K562 (cell line): ENCODE data around the gene MEGF11. TPM values are rescaled to one million over a fixed set of nuclear protein-coding genes. Genes with fewer than 3 reads are reported as not detected.

Source experiments
- CREM ChIP-seq: IDR thresholded peaks from 2 replicates; pipeline ENCODE4 v1.6.1; 2014; ENCODE audit warnings: antibody characterized with exemption, low read depth
- FOXK1 ChIP-seq: sonication (generic); formaldehyde crosslinking; IDR thresholded peaks from 2 replicates; pipeline ENCODE4 v1.8.0; 2022; ENCODE audit warnings: missing genetic modification reagents, mild to moderate bottlenecking, borderline replicate concordance
- HNRNPL ChIP-seq: fragments of 200-400 bp; formaldehyde crosslinking; IDR thresholded peaks from 2 replicates; pipeline ENCODE4 v1.6.1; 2017; ENCODE audit warnings: low read depth, mild to moderate bottlenecking, low read length
- KDM2B ChIP-seq: fragments of 250-450 bp; sonication (Bioruptor Pico); IDR thresholded peaks from 2 replicates; pipeline ENCODE4 v1.8.0; 2021; ENCODE audit warnings: mild to moderate bottlenecking, moderate library complexity
- KHSRP ChIP-seq: fragments of 450-650 bp; IDR thresholded peaks from 2 replicates; pipeline ENCODE4 v1.6.1; 2017
- MYBL2 ChIP-seq, 2 experiments: fragments of 450-650 bp in 1 of 2; sonication (generic) in 1 of 2; formaldehyde crosslinking in 1 of 2; IDR thresholded peaks; 2 replicates each; pipeline versions ENCODE4 v1.6.1 to v1.8.1; 2017 to 2022; ENCODE audit warnings: borderline replicate concordance in 1 of 2, inconsistent platforms in 1 of 2, low read depth in 1 of 2, mild to moderate bottlenecking in 1 of 2, missing genetic modification reagents in 1 of 2, moderate library complexity in 1 of 2
- NBN ChIP-seq: fragments of 450-650 bp; IDR thresholded peaks from 2 replicates; pipeline ENCODE4 v1.6.1; 2016; ENCODE audit warnings: low read depth, mild to moderate bottlenecking
- NFIC ChIP-seq: fragments of 450-650 bp; IDR thresholded peaks from 2 replicates; pipeline ENCODE4 v1.6.1; 2017; ENCODE audit warnings: mild to moderate bottlenecking, inconsistent platforms
- NFRKB ChIP-seq: fragments of 450-650 bp; IDR thresholded peaks from 2 replicates; pipeline ENCODE4 v1.6.1; 2016; ENCODE audit warnings: low read depth
- PATZ1 ChIP-seq: fragments of 250-450 bp; sonication (Bioruptor Pico); IDR thresholded peaks from 2 replicates; pipeline ENCODE4 v1.5.0; 2020; ENCODE audit warnings: mild to moderate bottlenecking, borderline replicate concordance
- POLR3G ChIP-seq: IDR thresholded peaks from 2 replicates; pipeline ENCODE4 v1.6.1; 2011; ENCODE audit not compliant: insufficient read length, insufficient replicate concordance; ENCODE audit errors: extremely low read depth
- RB1 ChIP-seq: fragments of 450-650 bp; IDR thresholded peaks from 2 replicates; pipeline ENCODE4 v1.6.1; 2017; ENCODE audit warnings: low read depth, mild to moderate bottlenecking
- SMAD4 ChIP-seq: fragments of 250-450 bp; sonication (Bioruptor Pico); conservative IDR thresholded peaks from 2 replicates; pipeline ENCODE4 v1.8.0; 2021; ENCODE audit warnings: inconsistent platforms, mild to moderate bottlenecking, moderate library complexity
- SPI1 ChIP-seq: IDR thresholded peaks from 2 replicates; pipeline ENCODE4 v1.6.1; 2011; ENCODE audit warnings: low read depth, low read length, control low read depth, borderline replicate concordance
- TAF15 ChIP-seq: fragments of 200-400 bp; formaldehyde crosslinking; IDR thresholded peaks from 2 replicates; pipeline ENCODE4 v1.6.1; 2017; ENCODE audit warnings: mild to moderate bottlenecking, low read depth, low read length, moderate library complexity
- TAF9B ChIP-seq: fragments of 450-650 bp; IDR thresholded peaks from 2 replicates; pipeline ENCODE4 v1.6.1; 2018; ENCODE audit warnings: mild to moderate bottlenecking; ENCODE audit not compliant: partially characterized antibody
- TRIM24 ChIP-seq, 2 experiments: fragments of 450-650 bp; IDR thresholded peaks; 2 replicates each; pipeline ENCODE4 v1.6.1; 2016
- ZNF561 ChIP-seq: fragments of 450-650 bp; formaldehyde crosslinking; conservative IDR thresholded peaks from 2 replicates; pipeline ENCODE4 v1.4.0; 2020; ENCODE audit warnings: mild to moderate bottlenecking, moderate library complexity
- ZNF79 ChIP-seq: fragments of 250-450 bp; sonication (Bioruptor Pico); IDR thresholded peaks from 2 replicates; pipeline ENCODE4 v1.4.0; 2020; ENCODE audit warnings: low read depth, mild to moderate bottlenecking, moderate library complexity
- polyA plus RNA-seq, 8 experiments: library from polyadenylated mRNA; depleted of rRNA in 4 of 8; stranded (reverse) in 5 of 8; unstranded in 3 of 8; fragments of >200 nt; fragmentation: Nextera tagmentation in 2 of 8; fragmentation: Illumina TruSeq in 1 of 8; extraction: Ambion mirVana in 2 of 8; extraction: Trizol in 1 of 8; gene quantifications; 2 replicates each; pipeline versions ENCODE4 v1.2.1 to v1.2.3, GENCODE V29; 2011 to 2014; ENCODE audit warnings: inconsistent platforms in 1 of 8, missing spikeins in 1 of 8
- total RNA-seq, 7 experiments: library from RNA; depleted of rRNA in 6 of 7; stranded (reverse); fragments of >200 nt in 6 of 7; fragmentation: Illumina TruSeq in 2 of 7; extraction: Trizol in 2 of 7; gene quantifications; 2 replicates each; pipeline versions ENCODE4 v1.2.1 to v1.2.3, GENCODE V29; 2011 to 2021; ENCODE audit warnings: low replicate concordance in 1 of 7
- TF ChIP-seq, protein P1 (sequence below): fragments of 450-650 bp; formaldehyde crosslinking; IDR thresholded peaks from 2 replicates; pipeline ENCODE4 v1.4.0; 2020; ENCODE audit warnings: mild to moderate bottlenecking, moderate library complexity
- TF ChIP-seq, protein P2 (sequence below), 3 experiments: IDR thresholded peaks in 2 of 3; conservative IDR thresholded peaks in 1 of 3; 2 replicates each; pipeline ENCODE4 v1.5.1; 2011 to 2012; ENCODE audit warnings: low read length in 3 of 3, mild to moderate bottlenecking in 3 of 3, control low read depth in 2 of 3, improper control_type of control experiment in 1 of 3, inconsistent platforms in 1 of 3, low read depth in 1 of 3, mixed read lengths in 1 of 3, moderate library complexity in 1 of 3; ENCODE audit not compliant: insufficient read depth in 2 of 3
- TF ChIP-seq, protein P3 (sequence below): sonication (generic); formaldehyde crosslinking; IDR thresholded peaks from 2 replicates; pipeline ENCODE4 v1.9.0; 2022; ENCODE audit warnings: mild to moderate bottlenecking, missing genetic modification reagents

MEGF11 gene
- total and polyA plus RNA-seq, 9 of the 15 experiments (the other 6 are each of a cell fraction or from before 2014, with no cell fraction given): 0.06 to 0.23 (median 0.20) TPM; not detected in 6

DNA sequence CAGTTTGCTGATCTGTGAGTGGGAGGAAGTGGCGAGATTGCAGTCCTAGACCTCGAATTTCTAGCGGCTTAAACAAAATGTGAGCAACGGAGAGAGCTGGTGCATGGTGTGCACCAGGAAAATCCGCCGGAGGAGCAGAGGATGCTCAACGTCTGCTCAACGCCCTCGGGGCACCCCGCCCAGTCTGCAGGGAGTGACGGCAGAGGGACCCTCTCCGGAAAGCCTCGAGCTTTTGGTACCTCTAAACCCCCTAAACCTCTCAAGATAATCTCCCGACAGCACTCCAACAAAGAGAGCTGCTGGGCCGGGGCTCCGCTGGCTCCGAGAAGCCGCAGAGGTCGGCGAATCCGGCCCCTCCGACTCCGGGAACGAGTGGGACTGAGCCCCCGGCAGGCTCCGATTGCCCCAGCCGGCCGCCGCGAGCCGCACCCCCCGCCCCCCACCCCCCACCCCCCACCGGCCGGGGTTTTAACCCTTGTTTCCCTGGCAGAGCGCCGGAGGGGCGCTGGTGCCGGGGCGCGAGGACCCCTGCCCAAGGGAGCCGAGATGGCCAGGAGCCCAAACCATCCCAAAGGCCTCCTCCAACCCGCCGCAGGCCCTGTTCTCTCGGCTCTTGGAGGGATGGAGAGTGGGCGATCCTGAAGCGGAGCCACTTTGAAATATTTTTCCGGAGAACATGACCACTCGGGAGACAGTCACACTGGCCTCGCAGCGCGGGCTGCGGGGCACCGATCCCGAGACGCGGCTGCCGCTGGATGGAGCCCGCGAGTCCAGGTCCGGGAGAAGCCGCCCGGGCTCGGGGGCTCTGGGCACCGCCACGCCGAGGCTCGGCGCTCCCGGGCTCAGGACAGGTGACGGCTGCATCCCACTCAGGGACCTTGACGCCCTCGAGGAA is 1.5 kb downstream of the MEGF11 start (continued):
- TF ChIP-seq TAF9B (no peak), SPI1 (peak; percentile 36; the same call in 1 of the 2 replicates), ZNF561 (CRISPR knock-in tag) (no peak), NBN (no peak), PATZ1 (no peak), KHSRP (no peak), RB1 (peak; percentile 65; the same call in 1 of the 2 replicates), SMAD4 (CRISPR knock-in tag) (0 out of 2 replicates have a peak, but pooled peaks have one; percentile 23), CREM (no peak), NFRKB (no peak), FOXK1 (no peak), ZNF79 (no peak), TAF15 (no peak), HNRNPL (no peak), TRIM24 (IDR thresholded peaks at IDR 0.05) (no peak), POLR3G (no peak), KDM2B (peak; percentile 52; the same call in 1 of the 2 replicates), MYBL2 (IDR thresholded peaks at IDR 0.05; ENCODE audit: low read depth) (no peak), MYBL2 (CRISPR knock-in tag; IDR thresholded peaks at IDR 0.05; ENCODE audit: borderline replicate concordance) (no peak), NFIC (no peak)
- TF ChIP-seq, protein P1, sequence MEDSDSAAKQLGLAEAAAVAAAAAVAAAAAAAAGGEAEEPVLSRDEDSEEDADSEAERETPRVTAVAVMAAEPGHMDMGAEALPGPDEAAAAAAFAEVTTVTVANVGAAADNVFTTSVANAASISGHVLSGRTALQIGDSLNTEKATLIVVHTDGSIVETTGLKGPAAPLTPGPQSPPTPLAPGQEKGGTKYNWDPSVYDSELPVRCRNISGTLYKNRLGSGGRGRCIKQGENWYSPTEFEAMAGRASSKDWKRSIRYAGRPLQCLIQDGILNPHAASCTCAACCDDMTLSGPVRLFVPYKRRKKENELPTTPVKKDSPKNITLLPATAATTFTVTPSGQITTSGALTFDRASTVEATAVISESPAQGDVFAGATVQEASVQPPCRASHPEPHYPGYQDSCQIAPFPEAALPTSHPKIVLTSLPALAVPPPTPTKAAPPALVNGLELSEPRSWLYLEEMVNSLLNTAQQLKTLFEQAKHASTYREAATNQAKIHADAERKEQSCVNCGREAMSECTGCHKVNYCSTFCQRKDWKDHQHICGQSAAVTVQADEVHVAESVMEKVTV (CRISPR knock-in tag): peak; percentile 52
- TF ChIP-seq, protein P2, sequence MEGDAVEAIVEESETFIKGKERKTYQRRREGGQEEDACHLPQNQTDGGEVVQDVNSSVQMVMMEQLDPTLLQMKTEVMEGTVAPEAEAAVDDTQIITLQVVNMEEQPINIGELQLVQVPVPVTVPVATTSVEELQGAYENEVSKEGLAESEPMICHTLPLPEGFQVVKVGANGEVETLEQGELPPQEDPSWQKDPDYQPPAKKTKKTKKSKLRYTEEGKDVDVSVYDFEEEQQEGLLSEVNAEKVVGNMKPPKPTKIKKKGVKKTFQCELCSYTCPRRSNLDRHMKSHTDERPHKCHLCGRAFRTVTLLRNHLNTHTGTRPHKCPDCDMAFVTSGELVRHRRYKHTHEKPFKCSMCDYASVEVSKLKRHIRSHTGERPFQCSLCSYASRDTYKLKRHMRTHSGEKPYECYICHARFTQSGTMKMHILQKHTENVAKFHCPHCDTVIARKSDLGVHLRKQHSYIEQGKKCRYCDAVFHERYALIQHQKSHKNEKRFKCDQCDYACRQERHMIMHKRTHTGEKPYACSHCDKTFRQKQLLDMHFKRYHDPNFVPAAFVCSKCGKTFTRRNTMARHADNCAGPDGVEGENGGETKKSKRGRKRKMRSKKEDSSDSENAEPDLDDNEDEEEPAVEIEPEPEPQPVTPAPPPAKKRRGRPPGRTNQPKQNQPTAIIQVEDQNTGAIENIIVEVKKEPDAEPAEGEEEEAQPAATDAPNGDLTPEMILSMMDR (IDR thresholded peaks at IDR 0.05 in 2 of 3, conservative IDR thresholded peaks at IDR 0.05 in 1 of 3; ENCODE audit: insufficient read depth in 2 of 3, low read depth in 1 of 3, low read length in 3 of 3): peak; percentile 67 to 76 (median 75)
- TF ChIP-seq, protein P3, sequence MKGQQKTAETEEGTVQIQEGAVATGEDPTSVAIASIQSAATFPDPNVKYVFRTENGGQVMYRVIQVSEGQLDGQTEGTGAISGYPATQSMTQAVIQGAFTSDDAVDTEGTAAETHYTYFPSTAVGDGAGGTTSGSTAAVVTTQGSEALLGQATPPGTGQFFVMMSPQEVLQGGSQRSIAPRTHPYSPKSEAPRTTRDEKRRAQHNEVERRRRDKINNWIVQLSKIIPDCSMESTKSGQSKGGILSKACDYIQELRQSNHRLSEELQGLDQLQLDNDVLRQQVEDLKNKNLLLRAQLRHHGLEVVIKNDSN (CRISPR knock-in tag): no peak
